HCT116 (cell line): ENCODE data around the gene RAB29. TPM values are rescaled to one million over a fixed set of nuclear protein-coding genes. Genes with fewer than 3 reads are reported as not detected.

Experiments used
- ATAC-seq: fragments of 200-7000 bp; cut with Tn5 transposase; 2 replicates; pipeline ENCODE4 v1.9.1; 2020; ENCODE audit warnings: mild to moderate bottlenecking, moderate library complexity
- BruUV-seq: library from RNA; stranded (reverse); fragments of 400-500 nt; replicated peaks from 2 replicates; lab custom pipeline; 2021; lab: Mats Ljungman, UMichigan
- CTCF ChIA-PET: fragments of 300-600 bp; sonication (Branson Sonifier 250); formaldehyde crosslinking; loops from one replicate; lab custom pipeline; 2021; ENCODE audit warnings: antibody characterized with exemption; lab: Charles Lee
- POLR2A ChIA-PET: fragments of 300-600, 350-600 bp; sonication (Branson Sonifier 250); formaldehyde crosslinking; loops from one replicate; lab custom pipeline; 2021; ENCODE audit warnings: antibody characterized with exemption; lab: Charles Lee
- RAD21 ChIA-PET, 2 experiments: fragments of 300-600 bp; sonication (Branson Sonifier 250); formaldehyde crosslinking; loops; one replicate each; lab custom pipeline; 2023; ENCODE audit warnings: low total read pairs in 2 of 2; ENCODE audit not compliant: uncharacterized antibody in 2 of 2, unreplicated experiment in 2 of 2, low non-redundant PET in 1 of 2; lab: Charles Lee
- DNase-seq: peaks from one replicate; pipeline ENCODE4 v3.0.0-alpha.2; 2010; ENCODE audit warnings: low read depth, low spot score
- H2AFZ ChIP-seq: fragments of 200-600 bp; shearing (Covaris generic), sonication (generic); 2 replicates; pipeline ENCODE4 v1.6.1; 2017; ENCODE audit warnings: low read depth, mixed run types, mixed read lengths, antibody characterized with exemption, low read length; ENCODE audit not compliant: poor library complexity, severe bottlenecking
- H3K27ac ChIP-seq: 2 replicates; pipeline ENCODE4 v1.5.1; 2012; ENCODE audit warnings: low read depth, low read length
- H3K27me3 ChIP-seq: fragments of 200-600 bp; sonication (generic); 2 replicates; pipeline ENCODE4 v1.6.1; 2016; ENCODE audit warnings: mixed run types, low read length, mixed read lengths; ENCODE audit not compliant: insufficient read depth
- H3K36me3 ChIP-seq, 2 experiments: fragments of 200-500 bp in 1 of 2; fragments of 200-600 bp in 1 of 2; sonication (Bioruptor generic) in 1 of 2; sonication (generic) in 1 of 2; 2 replicates each; pipeline versions ENCODE4 v1.5.1 to v1.6.1; 2014 to 2016; ENCODE audit warnings: low read length in 2 of 2, inconsistent platforms in 1 of 2, mixed read lengths in 1 of 2, mixed run types in 1 of 2; ENCODE audit not compliant: insufficient read depth in 2 of 2, control insufficient read depth in 1 of 2
- H3K4me1 ChIP-seq, 2 experiments: fragments of 200-600 bp in 1 of 2; sonication (generic) in 1 of 2; 2 replicates each; pipeline versions ENCODE4 v1.5.1 to v1.6.1; 2012 to 2017; ENCODE audit warnings: low read length in 2 of 2, inconsistent platforms in 1 of 2, mild to moderate bottlenecking in 1 of 2, mixed read lengths in 1 of 2, mixed run types in 1 of 2, moderate library complexity in 1 of 2; ENCODE audit not compliant: insufficient read depth in 2 of 2, control insufficient read depth in 1 of 2
- H3K4me2 ChIP-seq: fragments of 200-600 bp; sonication (generic); 2 replicates; pipeline ENCODE4 v1.6.1; 2017; ENCODE audit warnings: mixed run types, low read length, mixed read lengths
- H3K4me3 ChIP-seq, 2 experiments: fragments of 200-600 bp in 1 of 2; sonication (generic) in 1 of 2; replicated peaks in 1 of 2; 2 replicates each; pipeline ENCODE4 v1.5.1; 2011 to 2016; ENCODE audit warnings: low read length in 2 of 2, control low read depth in 1 of 2, low read depth in 1 of 2, mild to moderate bottlenecking in 1 of 2, mixed read lengths in 1 of 2, mixed run types in 1 of 2
- H3K79me2 ChIP-seq: fragments of 200-600 bp; sonication (generic); 2 replicates; pipeline ENCODE4 v1.6.1; 2017; ENCODE audit warnings: mild to moderate bottlenecking, mixed run types, low read length, moderate library complexity, mixed read lengths; ENCODE audit not compliant: insufficient read depth
- H3K9ac ChIP-seq: fragments of 200-600 bp; sonication (generic); 2 replicates; pipeline ENCODE4 v1.6.1; 2016; ENCODE audit warnings: low read length, mixed read lengths
- H3K9me2 ChIP-seq: fragments of 200-600 bp; sonication (generic), shearing (Covaris generic); 2 replicates; pipeline ENCODE4 v1.6.1; 2017; ENCODE audit warnings: mixed run types, mild to moderate bottlenecking, moderate library complexity; ENCODE audit not compliant: insufficient read depth
- H3K9me3 ChIP-seq, 2 experiments: fragments of 200-500 bp in 1 of 2; fragments of 200-600 bp in 1 of 2; sonication (Bioruptor generic) in 1 of 2; sonication (generic) in 1 of 2; 2 replicates each; pipeline ENCODE4 v1.6.1; 2014 to 2017; ENCODE audit warnings: low read length in 2 of 2, mixed read lengths in 2 of 2, inconsistent platforms in 1 of 2, low read depth in 1 of 2, mild to moderate bottlenecking in 1 of 2, mixed run types in 1 of 2, moderate library complexity in 1 of 2; ENCODE audit not compliant: control insufficient read depth in 1 of 2, insufficient read depth in 1 of 2
- H4K20me1 ChIP-seq: fragments of 200-600 bp; sonication (generic), shearing (Covaris generic); 2 replicates; pipeline ENCODE4 v1.6.1; 2017; ENCODE audit warnings: mixed run types, mild to moderate bottlenecking, moderate library complexity; ENCODE audit not compliant: insufficient read depth
- CBX3 ChIP-seq: IDR thresholded peaks from 2 replicates; pipeline ENCODE4 v1.6.1; 2012; ENCODE audit warnings: low read depth
- CEBPB ChIP-seq: IDR thresholded peaks from 2 replicates; pipeline ENCODE4 v1.6.1; 2012; ENCODE audit warnings: low read depth
- ELF1 ChIP-seq: IDR thresholded peaks from 2 replicates; pipeline ENCODE4 v1.6.1; 2012; ENCODE audit warnings: low read depth, borderline replicate concordance
- EZH2 ChIP-seq: fragments of 200-600 bp; sonication (generic); IDR thresholded peaks from 2 replicates; pipeline ENCODE4 v1.6.1; 2017; ENCODE audit warnings: antibody characterized with exemption, mixed run types
- FOSL1 ChIP-seq: IDR thresholded peaks from 2 replicates; pipeline ENCODE4 v1.6.1; 2012; ENCODE audit warnings: low read depth
- JUND ChIP-seq: IDR thresholded peaks from 2 replicates; pipeline ENCODE4 v1.6.1; 2012
- POLR2AphosphoS5 ChIP-seq: IDR thresholded peaks from 2 replicates; pipeline ENCODE4 v1.6.1; 2011; ENCODE audit warnings: mild to moderate bottlenecking, low read depth, low read length, moderate library complexity
- RAD21 ChIP-seq: IDR thresholded peaks from 2 replicates; pipeline ENCODE4 v1.6.1; 2012; ENCODE audit warnings: low read depth, mild to moderate bottlenecking
- REST ChIP-seq: IDR thresholded peaks from 2 replicates; pipeline ENCODE4 v1.6.1; 2012; ENCODE audit warnings: low read depth
- SIN3A ChIP-seq: IDR thresholded peaks from 2 replicates; pipeline ENCODE4 v1.6.1; 2012; ENCODE audit warnings: low read depth
- SP1 ChIP-seq: IDR thresholded peaks from 2 replicates; pipeline ENCODE4 v1.6.1; 2012; ENCODE audit warnings: low read depth
- SRF ChIP-seq: IDR thresholded peaks from 2 replicates; pipeline ENCODE4 v1.6.1; 2012; ENCODE audit warnings: low read depth
- TCF7L2 ChIP-seq: IDR thresholded peaks from 2 replicates; pipeline ENCODE4 v1.7.0; 2011; ENCODE audit warnings: borderline replicate concordance, inconsistent platforms; ENCODE audit not compliant: insufficient read depth, insufficient read length; ENCODE audit errors: extremely low read depth
- YY1 ChIP-seq: IDR thresholded peaks from 2 replicates; pipeline ENCODE4 v1.6.1; 2011; ENCODE audit warnings: low read length, low read depth, moderate library complexity, mild to moderate bottlenecking; ENCODE audit not compliant: insufficient replicate concordance; ENCODE audit errors: extremely low read depth
- ZBTB33 ChIP-seq: IDR thresholded peaks from 2 replicates; pipeline ENCODE4 v1.6.1; 2011; ENCODE audit warnings: mild to moderate bottlenecking, low read length, moderate library complexity; ENCODE audit not compliant: insufficient replicate concordance; ENCODE audit errors: extremely low read depth
- ZFX ChIP-seq: fragments of 450-650 bp; IDR thresholded peaks from 2 replicates; pipeline ENCODE4 v1.6.1; 2017
- intact Hi-C: fragments of 100-400 bp; cut with micrococcal nuclease; formaldehyde crosslinking; loops from 2 replicates; pipeline ENCODE4 v1.10.0; 2022
- total RNA-seq: library from RNA; stranded (reverse); gene quantifications from one replicate; pipeline ENCODE4 v1.2.1, GENCODE V29; 2021; ENCODE audit not compliant: unreplicated experiment
- TF ChIP-seq, protein P1 (sequence below), 3 experiments: fragments of 200-600 bp in 1 of 3; sonication (generic) in 1 of 3; IDR thresholded peaks in 2 of 3; conservative IDR thresholded peaks in 1 of 3; 2 replicates each; pipeline ENCODE4 v1.5.1; 2012 to 2017; ENCODE audit warnings: low read depth in 2 of 3, low read length in 2 of 3, antibody characterized with exemption in 1 of 3, borderline replicate concordance in 1 of 3, control low read depth in 1 of 3, mild to moderate bottlenecking in 1 of 3, mixed read lengths in 1 of 3, mixed run types in 1 of 3, moderate library complexity in 1 of 3; ENCODE audit not compliant: insufficient read depth in 1 of 3

Gene RAB29
- total RNA-seq, 1 experiment from 2014 or later = 17.7 TPM

DNA sequence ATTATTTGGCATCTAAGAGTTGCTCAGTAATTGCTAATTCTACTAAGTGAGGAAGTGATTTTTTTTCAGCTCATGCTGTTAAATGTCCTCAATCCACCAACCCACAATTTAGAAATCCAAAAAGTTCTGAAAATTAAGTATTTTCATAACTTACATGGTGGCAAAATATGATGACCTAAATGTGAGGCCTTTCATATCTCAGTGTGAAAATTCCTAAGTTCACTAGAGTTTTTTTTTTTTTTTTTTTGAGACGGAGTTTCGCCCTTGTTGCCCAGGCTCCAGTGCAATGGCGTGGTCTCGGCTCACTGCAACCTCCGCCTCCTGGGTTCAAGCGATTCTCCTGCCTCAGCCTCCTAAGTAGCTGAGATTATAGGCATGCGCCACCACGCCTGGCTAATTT, 30.9 kb downstream of the RAB29 start:
- no peaks in the 10 kb centered on the region for H3K9me2 ChIP-seq
- RAD21 ChIA-PET = no interaction called here
- H3K36me3 ChIP-seq = peaks cover 0 to 4% of the 10 kb centered on the region in 2 experiments; a peak in 1 of 4 replicates
- H3K27me3 ChIP-seq = no peaks in the 10 kb centered on the region
- DNase-seq (no peak), ATAC-seq (no peak)
- H3K27ac ChIP-seq = no peak overlapping the region
- CTCF ChIA-PET = no interaction called here
- POLR2A ChIA-PET = no interaction called here
- no peak overlapping the region for H3K4me2 ChIP-seq
- peaks cover 14 to 27% of the 10 kb centered on the region in 2 experiments for H3K4me1 ChIP-seq
- H3K9me3 ChIP-seq = no peaks in the 10 kb centered on the region
- H2AFZ ChIP-seq = no peak overlapping the region
- intact Hi-C loops = no loop called here
- H3K79me2 ChIP-seq = peaks cover 97% of the 10 kb centered on the region
- H3K4me3 ChIP-seq = no peak overlapping the region
- H4K20me1 ChIP-seq = peaks cover 24% of the 10 kb centered on the region; the same call in 1 of the 2 replicates
- H3K9ac ChIP-seq = no peak overlapping the region
- TF ChIP-seq REST (no peak), SIN3A (no peak), RAD21 (no peak), YY1 (no peak), CEBPB (no peak), SP1 (no peak), POLR2AphosphoS5 (no peak), ELF1 (no peak), ZFX (no peak), EZH2 (no peak), FOSL1 (no peak), TCF7L2 (no peak), JUND (no peak), SRF (no peak), ZBTB33 (no peak), CBX3 (no peak)
- TF ChIP-seq, protein P1, sequence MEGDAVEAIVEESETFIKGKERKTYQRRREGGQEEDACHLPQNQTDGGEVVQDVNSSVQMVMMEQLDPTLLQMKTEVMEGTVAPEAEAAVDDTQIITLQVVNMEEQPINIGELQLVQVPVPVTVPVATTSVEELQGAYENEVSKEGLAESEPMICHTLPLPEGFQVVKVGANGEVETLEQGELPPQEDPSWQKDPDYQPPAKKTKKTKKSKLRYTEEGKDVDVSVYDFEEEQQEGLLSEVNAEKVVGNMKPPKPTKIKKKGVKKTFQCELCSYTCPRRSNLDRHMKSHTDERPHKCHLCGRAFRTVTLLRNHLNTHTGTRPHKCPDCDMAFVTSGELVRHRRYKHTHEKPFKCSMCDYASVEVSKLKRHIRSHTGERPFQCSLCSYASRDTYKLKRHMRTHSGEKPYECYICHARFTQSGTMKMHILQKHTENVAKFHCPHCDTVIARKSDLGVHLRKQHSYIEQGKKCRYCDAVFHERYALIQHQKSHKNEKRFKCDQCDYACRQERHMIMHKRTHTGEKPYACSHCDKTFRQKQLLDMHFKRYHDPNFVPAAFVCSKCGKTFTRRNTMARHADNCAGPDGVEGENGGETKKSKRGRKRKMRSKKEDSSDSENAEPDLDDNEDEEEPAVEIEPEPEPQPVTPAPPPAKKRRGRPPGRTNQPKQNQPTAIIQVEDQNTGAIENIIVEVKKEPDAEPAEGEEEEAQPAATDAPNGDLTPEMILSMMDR (IDR thresholded peaks at IDR 0.05 in 2 of 3, conservative IDR thresholded peaks at IDR 0.05 in 1 of 3; ENCODE audit: borderline replicate concordance in 1 of 3, insufficient read depth in 1 of 3, low read depth in 2 of 3, low read length in 2 of 3) = no peak
- BruUV-seq = no TSS peak
